HG03095 (cell line): ENCODE data around the gene PCSK4.

Source experiments
- ATAC-seq: cut with Tn5 transposase; IDR thresholded peaks from one replicate; pipeline ENCODE4 v1.9.1; 2021; ENCODE audit warnings: moderate library complexity; ENCODE audit not compliant: unreplicated experiment

PCSK4 gene

DNA sequence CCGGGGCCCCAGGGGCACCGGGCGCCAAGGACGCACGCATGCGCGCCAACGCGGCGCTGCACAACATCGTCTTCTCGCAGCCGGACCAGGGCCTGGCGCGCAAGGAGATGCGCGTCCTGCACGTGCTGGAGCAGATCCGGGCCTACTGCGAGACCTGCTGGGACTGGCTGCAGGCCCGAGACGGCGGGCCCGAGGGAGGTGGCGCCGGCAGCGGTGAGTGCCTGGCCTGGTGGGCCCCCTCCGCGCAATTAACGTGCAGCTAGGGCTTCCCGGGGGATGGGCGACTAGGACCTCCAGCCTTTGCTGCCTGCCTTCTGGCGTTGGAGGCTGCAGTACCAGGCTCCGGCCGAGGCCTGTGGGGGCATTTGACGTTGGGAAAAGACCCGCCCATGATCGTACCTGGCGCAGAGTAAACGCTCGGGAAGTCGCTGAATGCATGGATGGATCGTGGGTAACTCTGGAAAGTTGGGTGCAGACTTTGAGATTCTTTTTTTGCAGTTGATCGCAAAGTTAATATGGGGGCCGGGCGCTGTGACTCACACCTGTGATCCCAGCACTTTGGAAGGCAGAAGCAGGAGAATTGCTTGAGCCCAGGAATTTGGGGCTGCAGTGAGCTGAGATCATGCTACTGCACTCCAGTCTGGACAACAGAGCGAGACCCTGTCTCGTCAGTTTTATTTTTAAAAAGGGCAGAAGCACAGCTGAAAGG, 33.0 kb downstream of the PCSK4 start:
- no peak for ATAC-seq

DNA sequence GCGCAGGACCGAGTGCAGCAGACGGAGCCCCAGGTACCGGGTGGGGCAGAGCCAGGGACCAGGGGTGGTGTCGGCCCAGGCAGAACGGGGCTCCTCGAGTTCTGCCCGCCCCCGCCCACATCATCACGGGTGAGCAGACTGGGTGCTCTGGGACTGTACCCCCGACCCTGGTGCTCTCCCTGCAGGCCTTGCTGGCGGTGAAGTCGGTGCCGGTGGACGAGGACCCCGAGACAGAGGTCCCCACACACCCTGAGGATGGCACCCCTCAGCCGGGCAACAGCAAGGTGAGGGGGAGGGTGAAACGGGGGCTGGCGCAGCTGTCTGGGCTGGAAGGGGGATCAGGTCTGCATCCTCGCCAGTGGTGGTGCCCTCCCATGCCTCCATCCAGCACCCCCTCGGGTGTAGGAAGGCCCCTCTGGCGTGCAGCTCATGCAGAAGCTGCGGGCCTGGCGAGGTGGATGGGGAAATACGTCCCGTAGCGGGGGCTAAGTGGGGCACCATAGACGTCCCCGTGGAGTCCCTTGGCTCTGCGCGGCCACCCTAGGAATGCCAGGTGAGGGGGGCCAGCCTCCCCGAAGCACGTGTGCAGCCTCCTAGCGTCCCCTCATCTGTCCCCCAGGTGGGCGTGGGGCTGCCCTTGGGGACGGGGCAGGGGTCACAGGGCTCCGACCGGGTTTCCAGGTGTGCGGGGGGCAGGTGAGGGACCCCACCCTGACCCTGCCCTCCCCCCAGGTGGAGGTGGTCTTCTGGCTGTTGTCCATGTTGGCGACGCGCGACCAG, 33.8 kb downstream of the PCSK4 start:
- ATAC-seq, result no peak

DNA sequence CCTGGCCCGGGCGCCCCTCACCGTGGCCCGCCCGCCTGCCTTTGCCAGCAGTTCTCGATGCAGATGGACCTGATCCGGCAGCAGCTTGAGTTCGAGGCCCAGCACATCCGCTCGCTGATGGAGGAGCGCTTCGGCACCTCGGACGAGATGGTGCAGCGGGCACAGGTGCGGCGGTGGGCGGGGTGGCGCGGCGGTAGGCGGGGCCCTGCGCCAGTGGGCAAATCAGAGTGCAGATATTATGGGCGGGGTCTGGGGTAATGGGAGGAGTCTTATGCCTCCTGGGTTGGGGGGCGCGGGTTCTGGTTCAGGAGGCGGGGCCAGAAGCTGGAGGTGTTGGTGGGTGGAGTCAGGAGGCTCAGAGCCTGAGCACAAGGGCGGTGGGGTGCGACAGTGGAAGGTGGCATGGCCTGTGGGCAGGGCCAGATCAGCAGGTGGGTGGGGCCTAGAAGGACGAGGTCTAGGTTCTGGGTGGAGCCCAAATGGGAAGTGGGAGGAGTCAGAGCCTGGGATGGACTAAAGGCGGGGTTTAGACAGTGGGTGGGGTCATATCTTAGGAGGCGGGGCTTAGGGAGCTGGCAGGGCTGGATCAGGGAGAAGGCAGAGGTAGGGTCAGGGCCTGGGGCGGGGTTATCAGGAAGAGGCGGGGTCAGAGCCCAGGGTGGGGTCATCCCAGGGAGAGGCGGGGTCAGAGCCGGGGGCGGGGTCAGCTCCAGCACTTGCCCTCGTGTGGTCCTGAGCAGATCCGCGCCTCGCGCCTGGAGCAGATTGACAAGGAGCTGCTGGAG, 34.6 kb downstream of the PCSK4 start:
- ATAC-seq, result no peak

DNA sequence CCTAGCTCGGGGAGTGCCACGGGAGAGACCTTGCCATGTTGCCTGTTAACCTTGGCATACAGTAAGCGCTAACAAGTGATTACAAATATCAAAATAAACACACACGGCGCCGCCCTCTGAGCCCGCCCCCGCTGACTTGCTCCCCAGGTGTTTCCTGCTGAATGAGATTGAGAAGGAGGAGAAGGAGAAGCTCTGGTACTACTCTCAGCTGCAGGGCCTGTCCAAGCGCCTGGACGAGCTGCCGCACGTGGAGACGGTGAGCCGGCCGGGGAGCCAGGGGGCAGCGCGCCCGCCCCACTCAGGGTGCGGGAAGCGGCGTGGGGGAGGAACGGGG, 35.2 kb downstream of the PCSK4 start:
- ATAC-seq, result no peak

DNA sequence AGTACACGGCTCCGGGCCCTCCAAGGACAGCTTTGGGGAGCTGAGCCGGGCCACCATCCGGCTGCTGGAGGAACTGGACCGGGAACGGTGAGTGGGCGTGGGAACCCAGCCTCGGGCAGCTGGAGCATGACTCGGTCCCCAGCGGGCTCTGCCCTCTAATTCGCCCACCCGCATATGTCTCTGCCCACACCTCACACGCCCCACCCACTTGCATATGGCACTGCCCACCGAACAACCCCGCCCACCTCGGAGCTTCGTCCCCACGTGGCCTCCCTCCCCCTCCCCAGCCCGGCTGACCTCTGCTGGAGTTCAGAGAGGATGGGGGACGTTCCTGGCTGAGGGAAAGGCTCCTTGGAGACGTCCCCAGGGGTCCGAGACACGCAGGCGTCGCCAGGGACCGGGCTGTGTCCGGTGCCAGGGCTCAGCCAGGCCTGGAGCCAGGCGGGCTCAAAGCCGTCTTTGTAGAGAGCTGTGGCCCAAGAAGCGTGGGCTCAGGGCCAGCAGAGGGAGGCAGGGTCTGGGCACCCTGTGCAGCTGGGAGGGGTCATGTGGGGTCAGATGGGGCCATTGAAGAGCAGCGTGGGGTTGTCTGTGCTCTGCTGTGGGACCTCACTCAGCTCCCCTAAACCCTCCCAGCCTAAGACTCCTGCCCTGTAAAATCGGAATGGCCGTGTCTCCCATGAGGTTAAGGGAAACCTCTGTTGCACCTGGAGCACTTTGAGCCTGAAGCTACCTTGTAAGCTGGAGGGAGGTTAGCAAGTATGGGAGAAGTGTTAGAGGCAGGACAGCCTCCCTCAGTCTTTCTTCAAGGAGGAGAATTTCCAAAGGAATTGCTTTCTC, 36.4 kb downstream of the PCSK4 start:
- ATAC-seq, result no peak

DNA sequence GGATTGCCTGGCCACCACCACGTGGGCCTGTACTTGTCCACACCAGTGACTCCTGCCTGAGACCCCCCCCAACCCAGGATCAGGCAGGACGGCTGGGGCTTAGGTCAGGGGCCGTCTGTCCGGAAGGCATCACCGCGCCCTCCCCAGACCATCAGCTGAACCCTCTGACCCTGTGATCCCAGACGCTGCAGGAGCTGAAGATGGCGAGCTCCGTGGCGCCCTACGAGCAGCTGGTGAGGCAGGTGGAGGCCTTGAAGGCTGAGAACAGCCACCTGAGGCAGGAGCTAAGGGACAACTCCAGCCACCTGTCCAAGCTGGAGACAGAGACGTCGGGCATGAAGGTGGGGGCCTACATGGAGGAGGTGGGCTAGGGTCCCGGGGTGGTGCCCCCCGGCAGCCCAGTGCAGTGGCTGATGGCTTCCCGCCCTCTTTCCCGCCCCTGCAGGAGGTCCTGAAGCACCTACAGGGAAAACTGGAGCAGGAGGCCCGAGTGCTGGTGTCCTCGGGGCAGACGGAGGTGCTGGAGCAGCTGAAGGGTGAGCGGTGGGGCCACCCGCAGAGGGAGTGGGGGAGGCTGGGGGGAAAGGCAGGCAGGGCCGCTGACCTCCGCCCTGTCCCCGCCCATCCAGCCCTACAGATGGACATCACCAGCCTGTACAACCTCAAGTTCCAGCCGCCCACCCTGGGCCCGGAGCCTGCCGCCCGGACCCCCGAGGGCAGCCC, 37.2 kb downstream of the PCSK4 start:
- ATAC-seq, result no peak

DNA sequence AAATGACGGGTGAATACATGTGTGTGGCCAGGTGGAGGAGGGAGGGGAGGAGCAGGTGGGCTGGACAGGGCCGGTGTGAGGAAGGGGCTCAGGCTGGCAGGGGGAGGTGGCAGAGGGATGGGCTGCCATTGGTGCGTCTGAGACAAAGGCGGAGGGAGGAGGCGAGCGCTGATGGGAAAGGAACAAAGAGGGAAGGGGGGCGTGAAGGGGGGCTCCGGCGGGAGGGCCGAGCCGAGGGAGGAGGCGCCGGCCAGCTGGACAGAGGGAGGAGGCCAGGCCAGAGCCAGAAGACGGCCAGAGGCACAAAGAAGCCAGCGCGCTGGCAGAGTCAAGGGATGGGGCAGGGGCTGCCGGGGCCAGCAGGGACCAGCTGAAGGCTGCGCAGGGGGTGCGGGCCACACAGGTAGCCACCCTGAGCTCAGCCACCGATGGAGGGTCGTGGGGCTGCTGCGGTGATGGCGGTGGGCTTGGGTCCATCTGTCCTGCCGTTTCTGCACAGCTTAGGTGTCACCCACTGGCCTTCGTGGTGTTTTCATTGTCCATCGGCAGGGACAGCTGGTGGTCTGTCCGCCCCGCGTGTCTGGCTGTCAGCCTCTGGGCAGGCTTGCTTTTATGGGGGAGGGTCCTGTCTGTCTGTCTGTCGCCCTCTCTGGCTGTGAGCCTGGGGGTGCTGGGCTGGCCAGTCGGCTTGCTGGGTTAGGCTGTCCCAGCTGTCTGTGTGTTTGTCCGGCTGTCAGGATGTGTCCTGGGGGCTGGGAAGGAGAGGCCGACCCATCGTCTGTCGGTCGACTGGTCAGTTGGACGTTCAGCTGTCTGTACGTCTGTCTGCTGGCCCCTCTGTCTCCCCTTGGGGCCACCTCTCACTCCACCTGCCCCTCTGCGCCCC, 38.0 kb downstream of the PCSK4 start:
- no peak for ATAC-seq

DNA sequence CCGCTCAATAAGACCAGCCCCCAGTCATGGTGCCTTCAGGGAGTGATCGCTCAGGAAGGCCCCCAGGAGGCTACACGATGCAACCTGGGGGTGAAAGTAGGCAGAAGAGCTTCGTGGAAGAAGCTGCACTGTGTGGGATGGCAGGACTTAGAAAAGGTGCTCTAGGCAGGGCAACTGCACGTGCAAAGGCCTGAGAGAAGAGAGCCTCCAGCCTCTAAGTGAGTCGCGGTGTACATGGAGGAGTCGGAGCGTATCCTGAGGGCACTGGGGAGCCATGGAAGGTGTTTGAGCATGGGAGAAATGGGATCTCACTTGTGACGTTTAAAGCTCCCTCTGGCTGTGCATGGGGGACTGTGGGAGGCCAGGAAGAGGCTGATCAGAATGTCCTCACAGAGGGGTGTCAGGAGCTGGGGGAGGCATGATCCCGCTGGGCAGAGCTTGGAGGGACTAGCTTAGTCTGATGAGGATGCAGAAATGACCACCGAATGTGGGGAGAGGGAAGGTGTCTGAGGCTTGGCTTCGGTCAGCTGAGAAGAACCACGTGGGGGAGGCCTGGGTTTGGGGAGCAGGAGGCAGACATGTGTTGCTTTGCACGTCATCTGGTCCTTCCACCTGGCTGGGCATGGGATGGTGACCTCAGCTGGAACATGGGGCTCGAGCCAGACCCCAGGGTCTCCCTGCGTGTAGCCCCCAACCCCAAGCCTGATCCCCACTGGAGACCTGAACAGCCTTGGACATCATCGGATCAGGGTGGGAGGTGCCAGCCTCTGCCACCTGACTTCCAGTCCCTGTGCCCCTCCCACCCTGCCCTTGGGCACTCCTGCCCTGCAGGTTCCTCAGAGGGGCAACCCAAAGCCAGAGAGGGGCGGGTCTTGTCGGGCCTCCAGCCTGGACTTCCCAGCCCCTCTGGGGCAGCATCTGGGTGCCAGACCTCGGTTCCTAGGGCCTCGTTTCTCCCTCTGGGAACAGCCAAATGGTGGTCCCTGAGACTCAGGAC, 39.1 kb downstream of the PCSK4 start:
- no peak for ATAC-seq

DNA sequence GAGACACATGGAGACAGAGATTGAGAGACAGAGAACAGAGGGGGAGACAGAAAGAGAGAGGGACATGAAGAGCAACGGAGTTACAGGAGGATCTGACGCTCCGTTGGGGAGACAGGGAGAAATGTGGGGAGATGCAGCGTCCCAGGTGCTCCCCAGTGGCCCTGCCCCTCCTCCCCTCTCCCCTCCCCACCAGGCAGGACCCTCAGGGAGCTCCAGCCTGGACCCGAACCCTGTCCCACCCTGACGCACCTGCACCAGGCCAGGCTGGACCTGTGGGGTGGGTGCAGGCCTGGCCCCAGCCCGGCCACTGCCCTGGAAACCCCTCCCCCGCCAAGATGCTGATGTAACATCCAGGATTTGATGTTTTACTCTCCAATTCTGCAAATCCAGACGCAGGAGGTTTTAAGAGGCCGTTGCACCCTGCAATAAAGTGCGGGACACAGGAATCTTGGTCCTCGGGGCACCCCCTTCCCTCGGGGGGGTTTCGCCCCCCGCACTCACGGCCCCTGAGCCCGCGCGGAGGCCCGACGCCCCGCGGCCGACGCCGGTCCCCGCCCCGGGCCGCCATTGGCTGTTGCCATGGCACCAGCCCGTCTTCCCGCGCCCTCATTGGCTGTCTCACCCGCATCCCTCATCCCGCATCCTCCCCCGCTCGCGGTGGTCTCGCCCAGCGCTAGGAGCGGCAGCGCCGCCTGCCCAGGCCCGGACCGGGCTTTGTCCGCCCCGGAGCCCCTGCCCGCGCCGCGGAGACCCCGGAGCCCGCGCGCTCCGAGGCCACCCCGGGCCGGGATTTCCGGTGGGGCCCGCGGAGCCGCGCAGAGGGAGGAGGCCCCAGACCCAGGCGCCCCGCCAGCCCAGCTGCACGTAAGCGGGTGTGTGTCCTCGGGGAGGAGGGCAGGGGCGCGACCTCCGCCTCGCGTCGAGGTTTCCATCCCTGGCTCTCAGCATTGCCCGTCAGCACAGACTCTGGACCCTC, 40.4 kb downstream of the PCSK4 start, which contains the start of gene APC2:
Gene APC2 (plus strand): TSS at position 655 of the 976 bp plus-strand sequence. CDS start 2,881 bp downstream, outside the sequence.
- no peak for ATAC-seq

DNA sequence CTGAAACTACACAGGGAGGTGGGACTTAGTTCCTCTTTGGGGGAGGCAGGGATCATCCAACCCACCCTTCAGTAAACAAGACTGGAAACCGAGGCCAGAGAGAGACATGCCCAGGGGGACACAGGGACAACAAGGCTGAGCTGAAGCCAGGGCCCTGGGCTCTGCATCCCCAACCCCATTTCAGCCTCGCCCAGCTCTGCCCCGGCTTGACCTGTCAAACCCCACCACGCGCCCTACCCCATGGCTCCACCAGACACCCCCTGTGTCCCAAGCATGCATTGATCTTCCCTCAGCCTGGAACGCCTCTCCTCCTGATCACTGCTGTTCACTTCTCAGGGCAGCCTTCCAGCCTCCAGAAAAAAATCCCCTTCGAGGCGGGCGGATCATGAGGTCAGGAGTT, 42.2 kb downstream of the PCSK4 start:
- ATAC-seq, result no peak

DNA sequence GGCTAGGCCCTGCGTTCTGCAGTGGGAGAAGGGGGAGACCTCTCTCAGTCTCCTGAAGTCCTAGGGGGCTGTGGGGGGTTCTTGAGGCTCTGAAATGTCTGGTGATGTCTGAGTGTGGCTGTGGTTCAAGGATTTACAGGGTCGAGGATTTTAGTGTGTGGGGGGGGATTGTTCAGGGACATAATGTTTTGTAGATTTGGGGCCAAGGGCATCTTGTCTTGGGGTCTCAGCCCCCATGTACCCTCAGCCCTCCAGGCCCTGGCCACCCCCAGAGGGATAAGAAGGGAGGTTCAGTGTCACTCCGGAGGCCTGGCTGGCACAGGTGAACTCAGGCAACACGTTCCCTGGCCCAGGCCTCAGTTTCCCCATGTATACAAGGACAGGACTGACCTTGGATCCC, 42.6 kb downstream of the PCSK4 start:
- ATAC-seq, result no peak

DNA sequence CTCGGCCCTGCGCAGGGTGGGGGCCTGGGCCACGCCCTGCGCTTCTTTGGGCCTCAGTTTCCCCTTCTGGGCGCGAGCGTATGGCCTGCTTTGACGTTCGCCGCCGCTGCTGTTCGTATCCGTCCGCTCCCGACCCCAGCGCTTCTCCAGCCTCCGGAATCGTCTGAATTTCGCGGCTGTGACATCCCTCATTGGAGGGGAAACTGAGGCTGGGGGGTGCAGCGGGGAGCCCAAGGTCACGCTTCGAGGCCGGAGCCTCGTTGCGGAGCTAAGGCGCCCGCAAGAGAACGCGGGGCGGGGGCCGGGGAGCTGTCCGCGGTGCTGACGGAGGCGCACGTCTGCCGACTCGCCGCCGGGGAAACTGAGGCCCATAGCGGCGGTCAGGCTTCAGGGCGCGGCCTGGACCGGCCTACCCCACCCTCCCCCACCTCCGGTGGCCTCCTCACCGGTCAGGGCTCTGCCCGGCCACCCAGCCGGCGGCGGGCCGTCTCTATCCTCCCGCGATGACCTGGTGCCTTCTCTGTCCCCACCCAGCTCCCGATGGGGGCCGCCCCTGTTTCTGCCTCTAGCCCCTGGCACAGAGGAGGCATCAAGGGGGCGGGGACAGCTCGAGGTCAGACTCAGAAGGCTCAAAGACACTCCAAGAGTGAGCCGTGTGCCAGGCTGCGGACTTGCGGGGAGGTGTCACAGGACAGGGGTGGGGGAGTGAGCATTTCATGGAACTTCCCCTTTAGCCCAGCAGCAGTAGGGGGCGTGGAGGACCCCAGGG, 43.3 kb downstream of the PCSK4 start:
- ATAC-seq, result no peak

DNA sequence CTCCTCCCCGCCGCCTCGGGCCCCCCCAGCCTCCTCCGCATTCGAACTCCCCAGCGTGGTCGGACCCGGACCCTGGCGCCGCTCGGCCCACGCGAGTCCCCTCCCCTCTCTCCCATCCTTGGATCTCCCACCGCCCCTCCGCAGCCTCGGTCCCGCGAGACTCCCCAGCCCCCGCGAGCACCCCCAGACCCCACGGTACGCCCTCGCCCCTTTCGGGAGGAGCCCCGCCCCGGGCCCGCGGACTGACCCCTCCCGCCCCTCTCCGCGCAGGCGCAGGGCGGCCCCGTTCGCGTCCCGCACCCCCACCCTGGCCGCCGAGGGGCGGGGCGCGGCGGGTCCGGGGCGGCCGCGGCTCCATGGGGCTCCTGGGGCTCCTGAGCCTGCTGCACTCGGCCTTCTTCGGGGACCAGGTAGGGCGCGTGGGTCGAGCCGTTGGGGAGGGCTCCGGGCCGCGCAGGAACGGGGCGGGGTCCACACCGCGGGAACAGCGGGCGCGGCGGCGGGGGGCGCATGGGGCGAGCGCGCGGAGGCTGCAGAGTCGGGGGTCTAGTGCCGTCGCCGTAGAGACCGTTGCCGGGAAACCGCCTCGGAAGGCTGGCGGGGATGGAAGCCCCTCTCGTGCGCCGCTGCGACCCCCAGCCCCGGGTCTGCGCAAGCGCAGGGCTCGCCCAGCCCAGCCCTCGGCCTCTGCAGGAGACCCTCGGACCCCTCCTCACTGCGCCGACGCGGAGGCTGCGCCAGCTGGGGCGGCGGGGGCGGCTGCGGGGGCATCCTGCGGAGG, 44.0 kb downstream of the PCSK4 start:
- ATAC-seq, result no peak

DNA sequence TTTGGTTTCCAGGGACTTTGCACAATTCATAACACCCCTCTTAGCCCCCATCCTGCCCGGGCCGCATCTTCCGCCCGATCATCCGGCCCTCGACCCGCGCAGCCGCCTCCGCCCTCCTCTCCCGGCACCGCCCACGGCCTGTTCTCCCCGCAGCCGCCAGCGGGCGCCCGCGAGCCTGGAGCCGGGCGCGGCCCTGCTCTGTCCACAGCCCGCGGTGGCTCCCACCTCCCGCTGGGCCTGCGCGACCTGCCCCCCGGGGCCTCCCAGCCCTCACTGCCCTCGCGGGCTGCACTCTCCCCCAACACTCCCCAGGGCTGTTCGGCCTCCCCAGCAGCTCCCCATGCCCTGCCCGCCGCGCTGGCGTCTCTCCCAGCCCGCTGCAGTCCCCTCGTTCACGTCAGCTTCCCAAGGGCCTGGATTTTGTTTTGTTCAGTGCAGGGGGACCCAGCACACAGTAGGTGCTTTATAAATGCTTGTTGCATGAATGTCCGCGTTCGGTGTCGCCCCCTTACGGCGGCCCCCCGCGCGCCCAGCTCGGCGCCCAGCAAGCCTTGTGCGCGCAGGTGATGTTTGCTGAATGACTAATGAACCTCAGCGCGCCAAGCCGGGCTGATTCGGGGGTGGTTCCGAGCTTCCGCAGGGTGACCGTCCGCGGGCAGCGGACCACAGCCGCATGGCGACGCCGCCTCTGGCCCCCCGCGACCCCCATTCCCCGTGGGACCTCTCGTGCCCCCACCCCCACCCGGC, 44.8 kb downstream of the PCSK4 start:
- peak; percentile 70 for ATAC-seq
